Globus pallidus (tissue), 1 donor: ENCODE measurements around the gene ADAMTS6.
"Not testable (repeated sequence)": the region's sequence is repeated elsewhere in the genome, so short reads cannot be mapped to it uniquely, and the experiment has no call there.

Experiments used
- DNase-seq: peaks from one replicate; pipeline ENCODE4 v3.0.0-alpha.2; 2015; ENCODE audit warnings: low spot score

Gene ADAMTS6

GRCh38 chr5:65366655-65367054 is 115.1 kb downstream of the ADAMTS6 start:
- peak; percentile 5 for DNase-seq

- DNase-seq = no peak
Observed at GRCh38 chr5:65364907-65365306, 116.8 kb downstream of the ADAMTS6 start.

DNA sequence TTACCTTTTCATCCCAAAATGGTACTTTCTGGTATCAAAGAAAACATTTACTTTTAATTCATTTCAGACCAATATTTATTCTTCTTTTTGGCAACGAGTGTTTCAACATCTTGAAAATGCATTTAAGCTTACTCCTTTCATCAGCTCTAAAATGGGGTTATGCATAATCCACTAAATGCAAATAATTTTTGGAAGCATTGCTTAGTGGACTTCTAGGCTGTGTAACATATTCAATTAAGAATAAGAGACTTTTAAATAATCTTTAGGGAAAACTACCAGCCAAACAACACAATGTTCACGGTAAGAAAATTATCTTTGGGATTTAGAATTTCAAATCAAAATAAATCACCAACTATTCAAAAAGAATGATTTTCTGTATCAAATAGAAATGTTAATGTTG is 118.2 kb downstream of the ADAMTS6 start:
- no peak for DNase-seq

DNA sequence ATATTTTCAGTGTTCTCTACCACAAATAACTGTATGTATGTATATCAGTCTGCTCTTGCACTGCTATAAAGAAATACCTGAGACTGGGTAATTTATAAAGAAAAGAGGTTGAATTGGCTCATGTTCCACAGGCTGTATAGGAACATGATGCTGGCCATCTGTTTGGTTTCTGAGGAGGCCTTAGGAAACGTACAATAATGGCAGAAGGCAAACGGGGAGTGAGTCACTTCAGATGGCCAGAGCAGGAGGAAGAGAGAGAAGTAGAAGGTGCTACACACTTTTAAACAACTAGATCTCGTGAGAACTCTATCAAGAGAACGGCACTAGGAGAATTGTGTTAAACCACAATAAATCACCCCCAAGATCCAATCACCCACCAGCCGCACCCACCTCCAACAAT is 121.7 kb downstream of the ADAMTS6 start:
- DNase-seq = no peak

GRCh38 chr5:65359569-65359968 is 122.2 kb downstream of the ADAMTS6 start:
- DNase-seq = no peak

- no peak for DNase-seq
Observed at GRCh38 chr5:65356274-65356673, 125.4 kb downstream of the ADAMTS6 start.

DNA sequence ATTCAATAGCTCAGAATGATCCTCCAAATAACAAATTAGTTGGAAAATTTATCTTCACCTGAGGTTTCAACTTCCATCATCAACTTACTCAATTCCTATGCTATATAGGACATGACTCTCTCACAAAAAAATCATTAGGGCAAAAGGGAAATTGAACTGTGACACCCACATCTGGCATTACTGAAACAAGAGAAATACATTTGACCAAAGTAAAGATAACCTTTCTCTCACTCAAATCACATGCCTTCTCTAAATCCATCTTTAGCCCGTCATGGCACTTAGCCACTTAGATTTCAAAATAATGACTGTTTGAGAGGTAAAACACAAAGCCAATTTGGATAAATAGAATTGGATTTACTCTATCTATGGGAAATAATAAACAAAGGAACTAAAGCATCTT is 126.4 kb downstream of the ADAMTS6 start:
- no peak for DNase-seq

DNA sequence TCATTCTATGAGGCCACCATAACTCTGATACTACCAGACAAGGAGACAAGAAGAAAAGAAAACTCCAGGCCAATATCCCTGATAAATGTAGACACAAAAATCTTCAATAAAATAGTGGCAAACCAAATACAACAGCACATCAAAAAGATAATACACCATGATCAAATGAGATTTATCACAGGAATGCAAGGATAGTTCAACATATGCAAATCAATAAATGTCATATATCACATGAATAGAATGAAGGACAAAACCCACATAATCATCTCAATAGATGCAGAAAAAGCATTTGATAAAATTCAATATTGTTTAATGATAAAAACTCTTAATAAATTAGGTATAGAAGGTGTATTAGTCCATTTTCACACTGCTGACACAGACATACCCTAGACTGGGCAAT is 139.9 kb downstream of the ADAMTS6 start:
- DNase-seq = no peak

DNA sequence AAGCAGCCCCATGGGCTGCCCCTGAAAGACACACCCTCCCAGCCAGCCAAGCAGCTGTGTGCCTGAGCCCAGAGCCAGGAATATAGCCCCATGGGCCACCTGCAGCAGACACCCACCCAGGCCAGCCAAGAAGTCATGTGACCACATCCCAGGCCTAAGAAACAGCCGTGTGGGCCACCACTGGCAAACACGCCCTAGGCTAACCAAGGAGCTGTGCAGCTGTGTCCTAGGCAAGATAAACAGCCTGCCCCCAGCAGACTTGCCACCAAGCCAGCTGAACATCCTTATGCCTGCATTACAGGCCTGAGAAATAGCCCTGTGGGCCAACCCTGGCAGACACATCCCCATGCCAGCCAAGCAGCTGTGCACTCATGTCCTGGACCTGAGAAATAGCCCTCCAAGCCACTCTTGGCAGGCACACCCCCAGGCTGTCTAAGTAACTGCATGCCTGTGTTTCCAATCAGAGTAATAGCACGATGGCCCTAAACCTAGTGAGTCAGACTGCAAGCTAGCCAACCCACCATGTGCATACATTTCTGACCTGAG is 143.0 kb downstream of the ADAMTS6 start:
- no peak for DNase-seq

- no peak for DNase-seq
Observed at GRCh38 chr5:65334077-65334476, 147.6 kb downstream of the ADAMTS6 start.

GRCh38 chr5:65332591-65332990 is 149.1 kb downstream of the ADAMTS6 start:
- no peak for DNase-seq

GRCh38 chr5:65329266-65329665 is 152.5 kb downstream of the ADAMTS6 start:
- DNase-seq = no peak

DNA sequence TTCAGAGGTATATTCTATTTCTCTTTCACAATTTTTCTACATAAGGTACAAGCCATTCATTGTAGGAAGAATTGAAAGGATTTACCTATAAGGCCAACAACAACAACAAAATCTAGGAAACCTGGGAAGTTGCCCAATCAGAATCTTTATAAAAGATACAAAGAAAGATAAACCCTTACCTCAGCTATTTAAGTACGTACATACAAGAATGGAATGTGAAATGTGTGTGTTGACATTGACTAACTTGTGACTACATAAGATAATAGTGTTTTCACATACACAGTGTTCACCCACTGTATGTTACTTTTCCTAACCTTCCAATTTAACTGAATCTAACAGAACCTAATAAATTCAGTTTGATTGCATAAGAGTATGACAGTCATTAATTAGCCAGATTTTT is 154.1 kb downstream of the ADAMTS6 start:
- no peak for DNase-seq

DNA sequence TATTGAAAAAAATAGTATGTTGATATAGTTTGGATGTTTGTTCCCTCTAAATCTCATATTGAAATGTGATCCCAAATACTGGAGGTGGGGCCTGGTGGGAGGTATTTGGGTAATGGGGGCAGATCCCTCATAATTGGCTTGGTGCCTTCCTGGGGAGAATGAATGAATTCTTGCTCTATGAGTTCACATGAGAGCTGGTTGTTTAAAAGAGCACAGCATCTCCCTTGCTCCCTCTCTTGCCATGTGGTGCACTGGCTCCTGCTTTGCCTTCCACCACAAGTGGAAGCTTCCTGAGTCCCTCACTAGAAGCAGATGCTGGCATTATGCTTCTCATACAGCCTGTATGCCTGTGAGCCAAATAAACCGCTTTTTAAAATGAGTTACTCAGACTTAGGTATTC is 154.8 kb downstream of the ADAMTS6 start:
- no peak for DNase-seq

DNA sequence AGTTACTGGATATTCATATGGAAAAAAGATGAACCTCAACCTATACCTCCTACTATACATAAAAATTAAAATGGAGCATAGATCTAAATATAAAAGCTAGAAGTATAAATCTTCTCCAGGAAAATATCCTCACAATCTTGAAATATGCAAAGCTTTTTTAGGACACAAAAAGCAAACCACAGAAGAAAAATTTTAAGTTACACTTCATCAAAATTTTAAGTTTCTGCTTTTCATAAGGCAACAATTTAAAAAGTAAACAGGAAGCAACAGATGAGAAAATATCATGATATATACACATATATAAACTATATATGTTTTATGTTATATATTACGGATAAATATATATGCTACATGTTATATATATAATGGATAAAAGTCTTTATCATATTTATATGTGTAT is 157.5 kb downstream of the ADAMTS6 start:
- no peak for DNase-seq

- not testable (repeated sequence) for DNase-seq
Observed at GRCh38 chr5:65320704-65321103, 161.0 kb downstream of the ADAMTS6 start.

GRCh38 chr5:65320250-65320649 is 161.5 kb downstream of the ADAMTS6 start:
- DNase-seq = no peak

- DNase-seq = no peak
Observed at GRCh38 chr5:65307931-65308330, 173.8 kb downstream of the ADAMTS6 start.

- DNase-seq = no peak
Observed at GRCh38 chr5:65307088-65307487, 174.6 kb downstream of the ADAMTS6 start.

- no peak for DNase-seq
Observed at GRCh38 chr5:65305913-65306312, 175.8 kb downstream of the ADAMTS6 start.

GRCh38 chr5:65299861-65300260 is 181.9 kb downstream of the ADAMTS6 start:
- DNase-seq = no peak

DNA sequence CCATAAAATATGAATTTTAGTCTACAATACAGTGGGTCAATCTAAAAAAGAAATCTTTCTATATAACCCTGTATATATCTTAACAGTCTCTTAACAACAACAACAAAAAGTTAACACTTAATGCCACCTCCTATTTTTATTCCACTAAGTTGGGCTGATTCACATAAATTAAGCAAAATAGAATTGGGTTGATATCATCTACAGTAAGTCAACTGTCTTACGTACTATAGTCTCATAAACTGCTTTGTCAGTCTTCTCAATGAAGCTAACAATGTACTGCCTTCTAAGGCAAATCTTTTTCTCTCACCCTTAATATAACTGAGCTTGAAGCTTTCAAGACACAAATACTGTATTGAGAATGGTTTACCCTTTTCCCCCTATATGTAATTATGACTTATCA is 185.7 kb downstream of the ADAMTS6 start:
- no peak for DNase-seq

GRCh38 chr5:65292196-65292595 is 189.5 kb downstream of the ADAMTS6 start:
- DNase-seq = no peak

DNA sequence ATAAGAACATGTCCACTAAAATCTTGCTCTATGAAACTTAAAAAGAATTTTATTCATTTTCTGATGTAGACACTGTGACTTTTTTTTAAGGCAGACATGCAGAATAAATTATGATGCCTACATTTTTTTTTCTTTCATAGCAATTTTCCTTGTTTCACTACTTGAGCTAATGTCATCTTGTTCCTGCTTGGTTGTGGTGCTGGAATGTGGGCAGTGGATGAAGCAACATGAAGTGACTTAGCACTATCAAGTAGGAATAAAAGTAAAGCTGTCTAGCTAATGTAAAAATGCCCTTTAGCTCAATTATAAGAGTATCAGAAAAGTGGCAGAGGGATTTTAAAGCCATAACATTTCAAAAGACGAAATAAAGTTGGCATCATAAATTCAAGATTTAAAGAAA is 191.0 kb downstream of the ADAMTS6 start:
- no peak for DNase-seq

- DNase-seq = no peak
Observed at GRCh38 chr5:65288657-65289056, 193.1 kb downstream of the ADAMTS6 start.
